Omental fat pad (tissue), 4 donors: ENCODE measurements around the gene WAPL. TPM values are rescaled to one million over a fixed set of nuclear protein-coding genes. Genes with fewer than 3 reads are reported as not detected.

Experiments used
- ATAC-seq: fragments of 150-250 bp; one replicate; pipeline ENCODE4 v1.9.1; 2016; ENCODE audit warnings: mild to moderate bottlenecking, moderate library complexity; ENCODE audit not compliant: low FRiP score
- DNase-seq: peaks from one replicate; pipeline ENCODE4 v3.0.0-alpha.2; 2019; ENCODE audit warnings: low spot score
- CTCF ChIP-seq, 3 donors: fragments of 450-650 bp; IDR thresholded peaks; one replicate each; pipeline ENCODE4 v1.5.1; 2016 to 2017; ENCODE audit warnings: antibody characterized with exemption in 3 of 3, mild to moderate bottlenecking in 3 of 3, moderate library complexity in 2 of 3
- total RNA-seq, 4 donors: library from RNA; depleted of rRNA; stranded (reverse); fragments of >200 nt; gene quantifications; one replicate each; pipeline ENCODE4 v1.1.0, GENCODE V29; 2016

The WAPL gene
- total RNA-seq, 4 donors from 2014 or later, result 29.8 to 61.5 (median 40.1) TPM

GRCh38 chr10:86393862-86394455 is 127.6 kb downstream of the WAPL start:
- no peak for TF ChIP-seq CTCF (IDR thresholded peaks at IDR 0.05)
- DNase-seq (no peak), ATAC-seq (no peak)

- TF ChIP-seq CTCF (IDR thresholded peaks at IDR 0.05), result no peak
- DNase-seq (no peak), ATAC-seq (no peak)
Measured at GRCh38 chr10:86393362-86393761, 128.2 kb downstream of the WAPL start.

GRCh38 chr10:86392723-86393094 is 128.9 kb downstream of the WAPL start:
- TF ChIP-seq CTCF (IDR thresholded peaks at IDR 0.05), result no peak
- DNase-seq (no peak), ATAC-seq (no peak)

- DNase-seq (no peak), ATAC-seq (no peak)
- TF ChIP-seq CTCF (IDR thresholded peaks at IDR 0.05), result no peak
Measured at GRCh38 chr10:86391986-86392722, 129.4 kb downstream of the WAPL start.

GRCh38 chr10:86391236-86391840 is 130.3 kb downstream of the WAPL start:
- ATAC-seq (no peak), DNase-seq (no peak)
- no peak for TF ChIP-seq CTCF (IDR thresholded peaks at IDR 0.05)

- ATAC-seq, result no peak
- DNase-seq, result no peak
Measured at GRCh38 chr10:86390337-86391120, 131.1 kb downstream of the WAPL start.

More at GRCh38 chr10:86390337-86391120, 131.1 kb downstream of the WAPL start:
- TF ChIP-seq CTCF (IDR thresholded peaks at IDR 0.05), result no peak
